CD4-positive, alpha-beta memory T cell (primary cell): ENCODE data around the gene LPCAT1. TPM values are rescaled to one million over a fixed set of nuclear protein-coding genes. Genes with fewer than 3 reads are reported as not detected.
A peak's percentile ranks its signal among the peaks of the same experiment; 100 is the strongest.
"Not testable (repeated sequence)": the region's sequence is repeated elsewhere in the genome, so short reads cannot be mapped to it uniquely, and the experiment has no call there.

Source experiments
- CTCF ChIA-PET: fragments of 350-600 bp; sonication (Branson Sonifier 250); formaldehyde crosslinking; loops from one replicate; lab custom pipeline; 2021; ENCODE audit warnings: inconsistent platforms; ENCODE audit not compliant: partially characterized antibody; lab: Charles Lee
- POLR2A ChIA-PET: fragments of 350-600 bp; sonication (Branson Sonifier 250); formaldehyde crosslinking; loops from one replicate; lab custom pipeline; 2021; ENCODE audit not compliant: partially characterized antibody; lab: Charles Lee
- DNase-seq, 5 donors: peaks; one replicate each; pipeline versions ENCODE4 v3.0.0 to v3.0.0-alpha.2; 2020 to 2022; ENCODE audit warnings: mixed read lengths in 1 of 5
- H3K27ac ChIP-seq: one replicate; pipeline ENCODE4 v1.7.0; 2013; ENCODE audit warnings: low read depth, low read length
- H3K27me3 ChIP-seq: 2 replicates; pipeline ENCODE4 v1.7.0; 2013; ENCODE audit warnings: mild to moderate bottlenecking, low read length, moderate library complexity; ENCODE audit not compliant: insufficient read depth
- H3K36me3 ChIP-seq: 2 replicates; pipeline ENCODE4 v1.7.0; 2013; ENCODE audit warnings: mild to moderate bottlenecking, low read length, moderate library complexity; ENCODE audit not compliant: insufficient read depth
- H3K4me1 ChIP-seq: 2 replicates; pipeline ENCODE4 v1.7.0; 2013; ENCODE audit warnings: mild to moderate bottlenecking, low read length, moderate library complexity; ENCODE audit not compliant: insufficient read depth
- H3K4me3 ChIP-seq, 2 donors: one replicate each; pipeline ENCODE4 v1.7.0; 2013; ENCODE audit warnings: low read length in 2 of 2, mild to moderate bottlenecking in 1 of 2
- H3K9me3 ChIP-seq, 2 donors: one replicate each; pipeline ENCODE4 v1.7.0; 2013; ENCODE audit warnings: low read length in 2 of 2, control low read depth in 1 of 2; ENCODE audit not compliant: control insufficient read depth in 1 of 2
- H3K27ac Mint-ChIP-seq, 7 donors: one replicate each; pipeline ENCODE4 v1.8.0; 2020 to 2021; ENCODE audit warnings: mixed read lengths in 7 of 7, mild to moderate bottlenecking in 6 of 7, inconsistent platforms in 3 of 7, moderate library complexity in 3 of 7
- H3K27me3 Mint-ChIP-seq, 2 donors: one replicate each; pipeline ENCODE4 v1.8.0; 2020 to 2021; ENCODE audit warnings: mixed read lengths in 2 of 2
- H3K36me3 Mint-ChIP-seq, 2 donors: one replicate each; pipeline ENCODE4 v1.8.0; 2020 to 2021; ENCODE audit warnings: mixed read lengths in 2 of 2, inconsistent platforms in 1 of 2, mild to moderate bottlenecking in 1 of 2
- H3K4me1 Mint-ChIP-seq, 4 donors: one replicate each; pipeline ENCODE4 v1.8.0; 2020 to 2021; ENCODE audit warnings: mixed read lengths in 4 of 4, mild to moderate bottlenecking in 1 of 4
- H3K4me3 Mint-ChIP-seq, 8 donors: one replicate each; pipeline ENCODE4 v1.8.0; 2020 to 2021; ENCODE audit warnings: mixed read lengths in 8 of 8, mild to moderate bottlenecking in 7 of 8, moderate library complexity in 6 of 8, inconsistent platforms in 3 of 8
- H3K9me3 Mint-ChIP-seq, 8 donors: one replicate each; pipeline ENCODE4 v1.8.0; 2020 to 2021; ENCODE audit warnings: mixed read lengths in 8 of 8, mild to moderate bottlenecking in 5 of 8, inconsistent platforms in 3 of 8, moderate library complexity in 1 of 8
- intact Hi-C: fragments of 100-400 bp; cut with micrococcal nuclease; formaldehyde crosslinking; loops from one replicate; pipeline ENCODE4 v1.15.1; 2023
- polyA plus RNA-seq, 2 donors: library from polyadenylated mRNA; unstranded; fragments of 300-500 nt; fragmentation: Illumina TruSeq; gene quantifications; one replicate each; pipeline ENCODE4 v1.2.3, GENCODE V29; 2021
- total RNA-seq, 2 experiments: library from RNA; stranded (reverse); gene quantifications; one replicate each; pipeline ENCODE4 v1.2.3, GENCODE V29; 2021

Gene LPCAT1
- total and polyA plus RNA-seq, 4 experiments from 2014 or later = 9.0 to 63.6 (median 47.5) TPM

GRCh38 chr5:1517838-1518237 is 5.9 kb downstream of the LPCAT1 start:
- Histone ChIP-seq H3K4me1 (peaks cover 55% of the 10 kb centered on the region), H3K27ac (peak overlapping the region; percentile 22), H3K36me3 (peaks cover 5% of the 10 kb centered on the region), H3K4me3 (no peak overlapping the region), H3K9me3 (no peaks in the 10 kb centered on the region), H3K27me3 (no peaks in the 10 kb centered on the region)
- no peak for DNase-seq
- Mint-ChIP-seq H3K27ac (peak overlapping the region in 2 of 7 donors; percentile 25 to 53), H3K36me3 (peaks cover 3 to 36% of the 10 kb centered on the region in 2 donors), H3K9me3 (no peaks in the 10 kb centered on the region), H3K4me1 (peaks cover 16 to 55% (median 36%) of the 10 kb centered on the region in 4 donors), H3K27me3 (no peaks in the 10 kb centered on the region), H3K4me3 (no peak overlapping the region)
- POLR2A ChIA-PET = no interaction called here
- intact Hi-C loops = loop anchor here (5.0 kb wide), 1 partner anchor 274 kb away; no protein-coding TSS in a partner anchor
- CTCF ChIA-PET = no interaction called here

DNA sequence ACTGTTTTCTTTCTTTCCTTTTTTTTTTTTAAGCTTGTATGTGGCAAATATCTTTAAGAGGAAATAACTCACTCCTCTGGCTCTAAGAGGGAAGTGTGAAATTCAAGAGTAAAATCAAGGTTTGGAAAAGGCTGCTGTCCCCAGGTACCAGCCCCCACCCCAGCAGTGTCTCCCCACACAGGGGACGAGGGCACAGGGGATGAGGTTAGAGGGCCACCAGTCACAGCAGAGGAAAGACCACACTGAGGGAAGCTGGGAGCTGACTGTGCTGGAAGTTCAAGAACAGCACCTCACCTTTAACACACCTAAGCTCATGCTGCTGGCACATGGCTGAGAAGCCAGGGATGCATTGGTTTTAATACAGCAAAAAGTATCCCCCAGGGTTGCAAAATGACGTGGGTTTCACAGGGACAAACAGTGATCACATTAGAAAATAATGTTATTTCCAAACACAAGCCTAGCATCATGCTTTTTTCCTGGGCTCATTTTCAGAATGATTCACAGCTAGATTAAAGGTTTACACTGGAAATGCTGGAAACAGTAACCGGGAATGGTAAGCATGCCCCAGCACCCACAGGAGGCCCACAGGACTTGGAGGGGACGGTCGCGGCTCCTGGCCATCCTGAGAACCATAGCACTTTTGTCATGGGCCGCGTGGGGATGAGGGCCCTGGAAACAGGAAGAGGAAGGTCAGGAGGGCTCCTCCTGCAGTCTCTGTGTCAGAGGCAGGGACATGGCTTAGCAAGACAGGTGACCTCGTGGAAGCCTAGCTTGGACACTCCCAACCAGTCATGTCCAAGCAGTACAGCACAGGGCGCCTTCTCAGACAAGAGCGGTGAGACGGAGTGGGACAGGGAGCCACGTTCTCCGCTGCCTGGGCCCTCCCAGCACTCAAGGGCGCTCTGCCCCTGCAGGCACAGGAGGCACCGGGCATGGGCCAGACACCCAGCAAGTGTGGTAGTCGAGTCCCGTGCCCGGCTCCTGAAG is 6.9 kb downstream of the LPCAT1 start:
- H3K9me3 ChIP-seq = no peaks in the 10 kb centered on the region
- ChIA-PET POLR2A (no interaction called here), CTCF (no interaction called here)
- no peak overlapping the region for H3K27ac ChIP-seq
- H3K36me3 ChIP-seq = peaks cover 7% of the 10 kb centered on the region
- no peaks in the 10 kb centered on the region for H3K27me3 ChIP-seq
- no peaks in the 10 kb centered on the region for H3K9me3 Mint-ChIP-seq
- intact Hi-C loops = loop anchor here (5.0 kb wide), 1 partner anchor 275 kb away; no protein-coding TSS in a partner anchor
- DNase-seq = no peak
- H3K27me3 Mint-ChIP-seq = no peaks in the 10 kb centered on the region
- peak overlapping the region in 3 of 7 donors; percentile 56 to 60 (median 57) for H3K27ac Mint-ChIP-seq
- no peak overlapping the region for H3K4me3 ChIP-seq
- H3K36me3 Mint-ChIP-seq = peaks cover 3 to 32% of the 10 kb centered on the region in 2 donors
- peaks cover 46% of the 10 kb centered on the region for H3K4me1 ChIP-seq
- H3K4me1 Mint-ChIP-seq = peaks cover 9 to 46% (median 27%) of the 10 kb centered on the region in 4 donors
- peak overlapping the region in 2 of 8 donors; percentile 20 to 35 for H3K4me3 Mint-ChIP-seq

DNA sequence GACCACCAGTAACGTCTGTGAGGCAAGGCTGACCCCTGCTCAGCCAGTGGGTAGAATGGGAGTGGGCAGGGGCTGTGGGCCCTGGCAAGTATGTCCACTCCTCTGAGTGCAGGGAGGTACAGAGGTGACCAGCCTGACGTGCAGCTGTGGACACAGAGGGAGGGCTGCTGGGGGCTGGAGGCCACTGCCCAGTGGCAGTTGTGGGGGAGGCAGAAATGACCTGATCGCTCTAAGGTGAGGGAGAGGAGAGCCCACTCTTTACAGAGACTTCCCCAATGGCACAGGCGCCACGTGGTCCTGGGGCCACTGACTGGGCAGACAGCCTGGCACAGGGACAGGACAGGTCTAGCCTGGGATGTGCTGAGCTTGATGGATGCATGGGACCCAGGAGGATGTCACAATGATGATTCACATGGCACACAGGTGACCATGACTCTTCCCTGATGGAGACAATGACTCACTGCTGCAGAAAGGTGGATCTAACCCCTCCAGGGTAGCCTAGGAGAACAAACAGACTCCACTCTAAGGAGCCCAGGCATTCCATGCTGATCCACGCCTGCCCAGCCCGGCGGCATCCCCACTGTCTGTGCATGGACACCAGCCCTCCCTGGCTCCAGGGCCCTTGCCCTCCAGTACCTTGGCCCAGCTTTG is 7.7 kb downstream of the LPCAT1 start:
- Histone ChIP-seq H3K4me3 (no peak overlapping the region), H3K27me3 (no peaks in the 10 kb centered on the region), H3K9me3 (no peaks in the 10 kb centered on the region), H3K4me1 (peaks cover 37% of the 10 kb centered on the region), H3K27ac (no peak overlapping the region), H3K36me3 (peaks cover 12% of the 10 kb centered on the region)
- no peaks in the 10 kb centered on the region for H3K27me3 Mint-ChIP-seq
- peak overlapping the region in 2 of 8 donors; percentile 8 to 35 for H3K4me3 Mint-ChIP-seq
- ChIA-PET POLR2A (no interaction called here), CTCF (no interaction called here)
- peaks cover 5 to 30% of the 10 kb centered on the region in 2 donors for H3K36me3 Mint-ChIP-seq
- H3K27ac Mint-ChIP-seq = peak overlapping the region in 5 of 7 donors; percentile 36 to 60 (median 57)
- no peaks in the 10 kb centered on the region for H3K9me3 Mint-ChIP-seq
- H3K4me1 Mint-ChIP-seq = peaks cover 9 to 37% (median 25%) of the 10 kb centered on the region in 4 donors
- intact Hi-C loops = loop anchor here (5.0 kb wide), 1 partner anchor 276 kb away; no protein-coding TSS in a partner anchor
- DNase-seq = no peak

- H3K27ac Mint-ChIP-seq = peak overlapping the region in 2 of 7 donors; percentile 12 to 57
- H3K9me3 Mint-ChIP-seq = no peaks in the 10 kb centered on the region
- H3K36me3 Mint-ChIP-seq = peaks cover 3 to 28% of the 10 kb centered on the region in 2 donors
- H3K27ac ChIP-seq = no peak overlapping the region
- CTCF ChIA-PET = no interaction called here
- H3K4me3 ChIP-seq = no peak overlapping the region
- POLR2A ChIA-PET = no interaction called here
- intact Hi-C loops = loop anchor here (5.0 kb wide), 1 partner anchor 277 kb away; no protein-coding TSS in a partner anchor
- H3K4me1 ChIP-seq = peaks cover 35% of the 10 kb centered on the region
- H3K9me3 ChIP-seq = no peaks in the 10 kb centered on the region
- H3K4me1 Mint-ChIP-seq = peaks cover 9 to 38% (median 24%) of the 10 kb centered on the region in 4 donors
- no peaks in the 10 kb centered on the region for H3K27me3 Mint-ChIP-seq
- H3K27me3 ChIP-seq = no peaks in the 10 kb centered on the region
- peaks cover 12% of the 10 kb centered on the region for H3K36me3 ChIP-seq
- DNase-seq = no peak
- peak overlapping the region in 1 of 8 donors; percentile 7 for H3K4me3 Mint-ChIP-seq
Observed at GRCh38 chr5:1515311-1515920, 8.3 kb downstream of the LPCAT1 start.

GRCh38 chr5:1514819-1515310 is 8.9 kb downstream of the LPCAT1 start:
- peak overlapping the region in 1 of 7 donors; percentile 12 for H3K27ac Mint-ChIP-seq
- Histone ChIP-seq H3K36me3 (peaks cover 12% of the 10 kb centered on the region), H3K4me1 (peaks cover 34% of the 10 kb centered on the region)
- intact Hi-C loops = loop anchor here (5.0 kb wide), 1 partner anchor 277 kb away; no protein-coding TSS in a partner anchor
- H3K4me3 ChIP-seq, DNase-seq, H3K27me3 Mint-ChIP-seq, H3K27me3 ChIP-seq, H3K27ac ChIP-seq, H3K9me3 Mint-ChIP-seq, CTCF ChIA-PET, POLR2A ChIA-PET, H3K9me3 ChIP-seq, H3K4me3 Mint-ChIP-seq: not testable (repeated sequence)
- peaks cover 3 to 32% of the 10 kb centered on the region in 2 donors for H3K36me3 Mint-ChIP-seq
- peaks cover 9 to 41% (median 26%) of the 10 kb centered on the region in 4 donors for H3K4me1 Mint-ChIP-seq

DNA sequence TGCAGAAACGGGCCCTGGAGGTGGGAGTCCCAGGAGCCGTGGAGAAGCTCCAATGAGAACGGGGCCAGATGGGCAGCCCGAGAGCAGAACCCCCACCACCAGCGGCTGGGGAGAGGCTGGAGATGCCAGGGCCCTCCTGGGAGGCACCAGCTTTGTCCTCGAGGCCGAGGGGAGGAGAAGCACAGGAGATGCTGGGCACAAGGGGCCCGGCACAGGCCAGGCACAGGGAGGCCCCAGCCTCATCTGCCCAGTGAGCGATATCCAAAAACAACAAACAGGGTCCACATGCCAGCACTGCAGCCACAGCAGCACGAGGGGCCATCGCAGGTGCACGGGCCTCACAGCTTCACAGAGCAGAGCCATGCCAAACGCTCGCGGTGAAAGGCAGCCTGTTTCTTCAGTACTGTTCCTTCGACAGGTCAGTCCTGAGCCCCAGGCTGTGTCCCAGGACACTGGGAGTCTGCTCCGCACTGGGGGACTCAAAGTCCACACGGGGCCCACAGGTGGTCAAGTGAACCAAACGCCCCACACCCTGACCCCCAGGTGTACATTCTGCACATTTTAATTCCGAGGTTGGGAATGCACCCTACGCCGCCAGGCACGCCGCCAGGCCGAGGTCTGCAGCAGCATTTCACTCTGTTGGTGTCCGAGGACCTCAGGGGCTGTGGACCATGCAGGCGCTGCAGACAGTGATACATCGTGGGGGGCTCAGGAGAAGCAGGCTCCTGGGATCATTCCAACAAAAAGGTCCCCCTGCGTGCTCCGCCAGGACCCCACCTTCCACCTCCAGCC is 9.5 kb downstream of the LPCAT1 start:
- Histone ChIP-seq H3K4me3 (no peak overlapping the region), H3K9me3 (no peaks in the 10 kb centered on the region), H3K27me3 (no peaks in the 10 kb centered on the region), H3K4me1 (peaks cover 30% of the 10 kb centered on the region), H3K27ac (no peak overlapping the region), H3K36me3 (peaks cover 12% of the 10 kb centered on the region)
- intact Hi-C loops = no loop called here
- CTCF ChIA-PET = no interaction called here
- H3K36me3 Mint-ChIP-seq = peaks cover 8 to 34% of the 10 kb centered on the region in 2 donors
- no peak overlapping the region for H3K27ac Mint-ChIP-seq
- H3K4me3 Mint-ChIP-seq = no peak overlapping the region
- H3K27me3 Mint-ChIP-seq = no peaks in the 10 kb centered on the region
- H3K9me3 Mint-ChIP-seq = no peaks in the 10 kb centered on the region
- DNase-seq = no peak
- POLR2A ChIA-PET = no interaction called here
- peaks cover 10 to 39% (median 27%) of the 10 kb centered on the region in 4 donors for H3K4me1 Mint-ChIP-seq
